ENCODE data around the gene ZSCAN31. TPM values are rescaled to one million over a fixed set of nuclear protein-coding genes. Genes with fewer than 3 reads are reported as not detected.

The ZSCAN31 gene
- total and polyA plus RNA-seq, 10 of the 15 experiments (the other 5 are each of a cell fraction or from before 2014, with no cell fraction given) = 1.6 to 5.2 (median 2.9) TPM

DNA sequence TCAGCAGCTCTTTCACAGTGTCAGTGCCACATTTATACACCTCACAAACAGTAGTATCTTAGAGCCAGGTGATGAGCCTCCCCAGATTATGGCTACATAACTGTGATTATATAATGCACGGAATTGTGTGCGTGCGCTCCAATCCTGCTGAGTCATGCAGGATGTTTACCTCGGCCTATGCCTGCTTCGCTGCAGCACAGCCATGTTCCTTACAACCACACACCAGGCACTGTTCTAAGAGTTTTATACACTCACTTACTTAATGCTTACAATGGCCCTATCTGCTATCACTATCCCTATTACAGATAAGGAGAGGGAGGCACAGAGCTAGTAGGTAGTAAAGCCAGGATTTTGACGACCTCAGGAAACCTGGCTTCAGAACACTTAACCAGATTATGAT, 21.1 kb upstream of the ZSCAN31 start:
- Histone ChIP-seq H2AFZ (ENCODE audit: control insufficient read depth, low read depth, low read length) (no peak overlapping the region), H3K9ac (ENCODE audit: control insufficient read depth, insufficient read depth, low read length) (no peak overlapping the region), H3K36me3 (ENCODE audit: control insufficient read depth in 2 of 2, insufficient read depth in 2 of 2, low read length in 1 of 2) (no peaks in the 10 kb centered on the region; a peak in 2 of 4 replicates), H3K4me3 (no peak overlapping the region), H3K9me3 (replicated peaks; ENCODE audit: control insufficient read depth, insufficient read depth, low read length) (no peaks in the 10 kb centered on the region; the same call in 2 of the 3 replicates), H4K20me1 (ENCODE audit: control insufficient read depth, insufficient read depth) (no peaks in the 10 kb centered on the region), H3K27ac (ENCODE audit: control insufficient read depth, insufficient read depth) (no peak overlapping the region), H3K4me1 (ENCODE audit: control insufficient read depth, insufficient read depth, low read length) (peaks cover 3% of the 10 kb centered on the region; the same call in 1 of the 2 replicates), H3K4me2 (ENCODE audit: control insufficient read depth, insufficient read depth) (no peak overlapping the region), H3K79me2 (ENCODE audit: control insufficient read depth, insufficient read depth, low read length) (peaks cover 1% of the 10 kb centered on the region), H3K27me3 (replicated peaks in 1 of 2; ENCODE audit: control insufficient read depth in 2 of 2, insufficient read depth in 2 of 2, low read length in 1 of 2) (no peaks in the 10 kb centered on the region)
- BruUV-seq (replicated peaks) = no TSS peak
- in situ Hi-C loops (cut with MboI) (loop anchor here (5.0 to 25.0 kb wide), 3 partner anchors 225 to 1195 kb away; no protein-coding TSS in a partner anchor), intact Hi-C loops (cut with micrococcal nuclease; ENCODE audit: unreplicated experiment) (loop anchor here (5.0 to 10.0 kb wide), 5 partner anchors 90 to 1192 kb away; partner anchors contain the start of gene ZSCAN26)
- TF ChIP-seq, protein P1, sequence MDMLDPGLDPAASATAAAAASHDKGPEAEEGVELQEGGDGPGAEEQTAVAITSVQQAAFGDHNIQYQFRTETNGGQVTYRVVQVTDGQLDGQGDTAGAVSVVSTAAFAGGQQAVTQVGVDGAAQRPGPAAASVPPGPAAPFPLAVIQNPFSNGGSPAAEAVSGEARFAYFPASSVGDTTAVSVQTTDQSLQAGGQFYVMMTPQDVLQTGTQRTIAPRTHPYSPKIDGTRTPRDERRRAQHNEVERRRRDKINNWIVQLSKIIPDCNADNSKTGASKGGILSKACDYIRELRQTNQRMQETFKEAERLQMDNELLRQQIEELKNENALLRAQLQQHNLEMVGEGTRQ (IDR thresholded peaks at IDR 0.05; ENCODE audit: borderline replicate concordance, low read depth, low read length) = no peak
- TF ChIP-seq RAD21 (IDR thresholded peaks at IDR 0.05; ENCODE audit: insufficient read depth, low read depth, low read length) = no peak
- TF ChIP-seq, protein P2, sequence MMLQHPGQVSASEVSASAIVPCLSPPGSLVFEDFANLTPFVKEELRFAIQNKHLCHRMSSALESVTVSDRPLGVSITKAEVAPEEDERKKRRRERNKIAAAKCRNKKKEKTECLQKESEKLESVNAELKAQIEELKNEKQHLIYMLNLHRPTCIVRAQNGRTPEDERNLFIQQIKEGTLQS (IDR thresholded peaks at IDR 0.05; ENCODE audit: borderline replicate concordance, extremely low read depth, low read depth, low read length) = no peak
- TF ChIP-seq WRNIP1 (IDR thresholded peaks at IDR 0.05; ENCODE audit: borderline replicate concordance, low read depth, low read length) = no peak
- TF ChIP-seq CHD2 (IDR thresholded peaks at IDR 0.05; ENCODE audit: borderline replicate concordance, low read depth, low read length) = no peak
- TF ChIP-seq SIN3A (IDR thresholded peaks at IDR 0.05; ENCODE audit: low read depth, low read length) = no peak
- TF ChIP-seq, protein P3, sequence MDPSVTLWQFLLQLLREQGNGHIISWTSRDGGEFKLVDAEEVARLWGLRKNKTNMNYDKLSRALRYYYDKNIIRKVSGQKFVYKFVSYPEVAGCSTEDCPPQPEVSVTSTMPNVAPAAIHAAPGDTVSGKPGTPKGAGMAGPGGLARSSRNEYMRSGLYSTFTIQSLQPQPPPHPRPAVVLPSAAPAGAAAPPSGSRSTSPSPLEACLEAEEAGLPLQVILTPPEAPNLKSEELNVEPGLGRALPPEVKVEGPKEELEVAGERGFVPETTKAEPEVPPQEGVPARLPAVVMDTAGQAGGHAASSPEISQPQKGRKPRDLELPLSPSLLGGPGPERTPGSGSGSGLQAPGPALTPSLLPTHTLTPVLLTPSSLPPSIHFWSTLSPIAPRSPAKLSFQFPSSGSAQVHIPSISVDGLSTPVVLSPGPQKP (IDR thresholded peaks at IDR 0.05; ENCODE audit: low read depth, low read length) = no peak
- TF ChIP-seq BCL11A (IDR thresholded peaks at IDR 0.05; ENCODE audit: low read depth, low read length) = no peak
- no peak for TF ChIP-seq MEF2A (IDR thresholded peaks at IDR 0.05; ENCODE audit: insufficient read depth, low read depth, low read length)
- no peak for TF ChIP-seq TARDBP (IDR thresholded peaks at IDR 0.05; ENCODE audit: borderline replicate concordance)
- no peak for TF ChIP-seq JUND (IDR thresholded peaks at IDR 0.05; ENCODE audit: low read depth, low read length)
- TF ChIP-seq ZNF622 (IDR thresholded peaks at IDR 0.05) = no peak
- TF ChIP-seq STAT1 (conservative IDR thresholded peaks at IDR 0.05) = no peak
- no peak for TF ChIP-seq TCF12 (IDR thresholded peaks at IDR 0.05; ENCODE audit: low read depth, low read length)
- no peak for TF ChIP-seq ZZZ3 (IDR thresholded peaks at IDR 0.05; ENCODE audit: control insufficient read depth, insufficient read length, low read depth)
- TF ChIP-seq GATAD2B (conservative IDR thresholded peaks at IDR 0.05; ENCODE audit: low read depth) = no peak
- 88% methylated on average over 6 of the region's 6 CpGs for WGBS (ENCODE audit: insufficient coverage, insufficient replicate concordance, low lambda C conversion rate, missing lambda C conversion rate)
- ChIA-PET RAD21 (ENCODE audit: unreplicated experiment) (interaction anchor here (1.4 to 2.5 kb wide), 7 partner anchors 22 to 538 kb away, joined by 4 to 26 read pairs (median 14); partner anchors contain the start of genes ZSCAN16, ZSCAN26 and ZSCAN31), POLR2A (no interaction called here), CTCF (interaction anchor here (0.6 to 4.6 kb wide), 11 partner anchors 12 to 461 kb away, joined by 3 to 44 read pairs (median 8); partner anchors contain the start of gene ZSCAN26), SMC1A (ENCODE audit: uncharacterized antibody, unreplicated experiment) (interaction anchor here (1.6 to 3.3 kb wide), 10 partner anchors 20 to 461 kb away, joined by 4 to 22 read pairs (median 11); partner anchors contain the start of genes ZSCAN26 and ZSCAN31)
- DNase-seq (ENCODE audit: low read depth, low spot score) (no peak), FAIRE-seq (no peak), ATAC-seq (no peak)

Measured in GM12878 (cell line).